Measurements from ENCODE around the gene PLRG1.

The PLRG1 gene

GRCh38 chr4:154583677-154584076 is 33.5 kb upstream of the PLRG1 start:
- no peak for DNase-seq (ENCODE audit: low read depth)

GRCh38 chr4:154583230-154583629 is 33.0 kb upstream of the PLRG1 start:
- H3K4me3 ChIP-seq (ENCODE audit: control insufficient read depth, low read depth, low read length), result no peak overlapping the region
- DNase-seq (ENCODE audit: low read depth), result no peak
- no peak for TF ChIP-seq CTCF (IDR thresholded peaks at IDR 0.05; ENCODE audit: control insufficient read depth, insufficient read depth, low read depth, low read length, missing control alignments)

More at GRCh38 chr4:154583677-154584076, 33.5 kb upstream of the PLRG1 start:
- no peak overlapping the region for H3K4me3 ChIP-seq (ENCODE audit: control insufficient read depth, low read depth, low read length)
- no peak for TF ChIP-seq CTCF (IDR thresholded peaks at IDR 0.05; ENCODE audit: control insufficient read depth, insufficient read depth, low read depth, low read length, missing control alignments)

GRCh38 chr4:154582723-154583122 is 32.5 kb upstream of the PLRG1 start:
- TF ChIP-seq CTCF (IDR thresholded peaks at IDR 0.05; ENCODE audit: control insufficient read depth, insufficient read depth, low read depth, low read length, missing control alignments), result no peak
- DNase-seq (ENCODE audit: low read depth), result no peak
- H3K4me3 ChIP-seq (ENCODE audit: control insufficient read depth, low read depth, low read length), result no peak overlapping the region

- TF ChIP-seq CTCF (IDR thresholded peaks at IDR 0.05; ENCODE audit: control insufficient read depth, insufficient read depth, low read depth, low read length, missing control alignments), result no peak
- DNase-seq (ENCODE audit: low read depth), result no peak
- H3K4me3 ChIP-seq (ENCODE audit: control insufficient read depth, low read depth, low read length), result no peak overlapping the region
Measured at GRCh38 chr4:154579927-154580326, 29.7 kb upstream of the PLRG1 start.

GRCh38 chr4:154578919-154579318 is 28.7 kb upstream of the PLRG1 start:
- H3K4me3 ChIP-seq (ENCODE audit: control insufficient read depth, low read depth, low read length), result no peak overlapping the region
- TF ChIP-seq CTCF (IDR thresholded peaks at IDR 0.05; ENCODE audit: control insufficient read depth, insufficient read depth, low read depth, low read length, missing control alignments), result no peak
- no peak for DNase-seq (ENCODE audit: low read depth)

- no peak for TF ChIP-seq CTCF (IDR thresholded peaks at IDR 0.05; ENCODE audit: control insufficient read depth, insufficient read depth, low read depth, low read length, missing control alignments)
- no peak overlapping the region for H3K4me3 ChIP-seq (ENCODE audit: control insufficient read depth, low read depth, low read length)
- no peak for DNase-seq (ENCODE audit: low read depth)
Measured at GRCh38 chr4:154577324-154577723, 27.1 kb upstream of the PLRG1 start.

GRCh38 chr4:154574311-154574710 is 24.1 kb upstream of the PLRG1 start:
- no peak for TF ChIP-seq CTCF (IDR thresholded peaks at IDR 0.05; ENCODE audit: control insufficient read depth, insufficient read depth, low read depth, low read length, missing control alignments)
- no peak for DNase-seq (ENCODE audit: low read depth)
- H3K4me3 ChIP-seq (ENCODE audit: control insufficient read depth, low read depth, low read length), result no peak overlapping the region

Data from AG09309 (cell line).